ENCODE results near the gene CRACDL.

CRACDL gene

GRCh38 chr2:98775146-98775986 is 160.7 kb downstream of the CRACDL start:
- peaks cover 5% of the 10 kb centered on the region; the same call in 1 of the 2 replicates for H3K4me1 ChIP-seq (ENCODE audit: insufficient read depth, low read length)

DNA sequence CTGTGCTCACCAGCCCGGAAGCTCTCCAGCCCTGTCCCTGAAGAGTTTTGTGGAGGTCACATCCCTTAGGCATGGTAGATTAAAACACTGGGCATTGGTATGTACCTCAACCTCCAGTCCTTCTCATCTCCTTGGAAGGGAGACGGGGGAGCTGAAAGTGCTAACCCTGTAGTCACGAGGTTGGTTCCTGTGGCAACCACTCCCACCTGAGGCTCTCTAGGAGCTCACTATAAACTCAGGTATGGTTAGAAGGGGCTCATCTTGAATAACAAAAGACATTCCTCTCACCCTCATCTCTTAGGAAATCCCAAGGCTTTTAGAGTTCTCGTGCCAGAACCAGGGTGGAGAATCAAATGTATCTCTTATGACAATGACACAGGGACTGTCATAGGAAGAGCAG is 162.1 kb downstream of the CRACDL start:
- no peaks in the 10 kb centered on the region; the same call in 1 of the 2 replicates for H3K27me3 ChIP-seq (ENCODE audit: insufficient read depth, low read length)
- H3K4me3 ChIP-seq (ENCODE audit: low read length): no peak overlapping the region
- peaks cover 5% of the 10 kb centered on the region; the same call in 1 of the 2 replicates for H3K4me1 ChIP-seq (ENCODE audit: insufficient read depth, low read length)
- no peak overlapping the region for H3K9ac ChIP-seq (ENCODE audit: low read depth, low read length)
- H3K36me3 ChIP-seq (ENCODE audit: insufficient read depth, low read depth, low read length): no peaks in the 10 kb centered on the region
- H3K27ac ChIP-seq (ENCODE audit: low read length): no peak overlapping the region
- no peaks in the 10 kb centered on the region for H3K9me3 ChIP-seq (ENCODE audit: insufficient read depth, low read depth, low read length)

More at GRCh38 chr2:98775146-98775986, 160.7 kb downstream of the CRACDL start:
- H3K27ac ChIP-seq (ENCODE audit: low read length): no peak overlapping the region
- H3K9ac ChIP-seq (ENCODE audit: low read depth, low read length): no peak overlapping the region
- no peaks in the 10 kb centered on the region for H3K9me3 ChIP-seq (ENCODE audit: insufficient read depth, low read depth, low read length)
- H3K36me3 ChIP-seq (ENCODE audit: insufficient read depth, low read depth, low read length): no peaks in the 10 kb centered on the region
- H3K27me3 ChIP-seq (ENCODE audit: insufficient read depth, low read length): no peaks in the 10 kb centered on the region; the same call in 1 of the 2 replicates
- no peak overlapping the region for H3K4me3 ChIP-seq (ENCODE audit: low read length)

DNA sequence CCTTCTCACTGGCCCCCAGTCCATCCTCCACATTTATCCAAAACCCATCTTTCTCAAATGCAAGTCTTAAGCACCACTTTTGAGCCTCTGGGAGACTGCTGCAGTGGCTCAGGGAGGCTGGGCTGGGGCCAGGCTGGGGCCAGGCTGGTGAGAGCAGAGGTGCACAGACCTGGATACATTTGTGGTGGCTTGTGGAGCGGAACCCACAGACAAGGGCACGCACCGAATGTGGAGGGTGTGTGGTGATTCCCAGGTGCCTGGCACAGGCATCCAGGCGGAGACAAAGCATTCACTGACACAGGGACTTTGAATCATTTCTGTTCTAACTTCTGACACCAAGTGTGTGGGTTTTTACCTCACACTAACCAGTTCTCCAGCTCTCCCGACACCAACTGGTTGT is 162.9 kb downstream of the CRACDL start:
- Histone ChIP-seq H3K27me3 (ENCODE audit: insufficient read depth, low read length) (no peaks in the 10 kb centered on the region; the same call in 1 of the 2 replicates), H3K36me3 (ENCODE audit: insufficient read depth, low read depth, low read length) (no peaks in the 10 kb centered on the region), H3K9me3 (ENCODE audit: insufficient read depth, low read depth, low read length) (no peaks in the 10 kb centered on the region), H3K4me3 (ENCODE audit: low read length) (no peak overlapping the region), H3K4me1 (ENCODE audit: insufficient read depth, low read length) (peaks cover 5% of the 10 kb centered on the region; the same call in 1 of the 2 replicates), H3K27ac (ENCODE audit: low read length) (no peak overlapping the region), H3K9ac (ENCODE audit: low read depth, low read length) (no peak overlapping the region)

GRCh38 chr2:98772536-98772935 is 163.5 kb downstream of the CRACDL start:
- Histone ChIP-seq H3K36me3 (ENCODE audit: insufficient read depth, low read depth, low read length) (no peaks in the 10 kb centered on the region), H3K27ac (ENCODE audit: low read length) (no peak overlapping the region), H3K4me3 (ENCODE audit: low read length) (no peak overlapping the region), H3K9me3 (ENCODE audit: insufficient read depth, low read depth, low read length) (no peaks in the 10 kb centered on the region), H3K9ac (ENCODE audit: low read depth, low read length) (no peak overlapping the region), H3K27me3 (ENCODE audit: insufficient read depth, low read length) (no peaks in the 10 kb centered on the region; the same call in 1 of the 2 replicates), H3K4me1 (ENCODE audit: insufficient read depth, low read length) (peaks cover 5% of the 10 kb centered on the region; the same call in 1 of the 2 replicates)

DNA sequence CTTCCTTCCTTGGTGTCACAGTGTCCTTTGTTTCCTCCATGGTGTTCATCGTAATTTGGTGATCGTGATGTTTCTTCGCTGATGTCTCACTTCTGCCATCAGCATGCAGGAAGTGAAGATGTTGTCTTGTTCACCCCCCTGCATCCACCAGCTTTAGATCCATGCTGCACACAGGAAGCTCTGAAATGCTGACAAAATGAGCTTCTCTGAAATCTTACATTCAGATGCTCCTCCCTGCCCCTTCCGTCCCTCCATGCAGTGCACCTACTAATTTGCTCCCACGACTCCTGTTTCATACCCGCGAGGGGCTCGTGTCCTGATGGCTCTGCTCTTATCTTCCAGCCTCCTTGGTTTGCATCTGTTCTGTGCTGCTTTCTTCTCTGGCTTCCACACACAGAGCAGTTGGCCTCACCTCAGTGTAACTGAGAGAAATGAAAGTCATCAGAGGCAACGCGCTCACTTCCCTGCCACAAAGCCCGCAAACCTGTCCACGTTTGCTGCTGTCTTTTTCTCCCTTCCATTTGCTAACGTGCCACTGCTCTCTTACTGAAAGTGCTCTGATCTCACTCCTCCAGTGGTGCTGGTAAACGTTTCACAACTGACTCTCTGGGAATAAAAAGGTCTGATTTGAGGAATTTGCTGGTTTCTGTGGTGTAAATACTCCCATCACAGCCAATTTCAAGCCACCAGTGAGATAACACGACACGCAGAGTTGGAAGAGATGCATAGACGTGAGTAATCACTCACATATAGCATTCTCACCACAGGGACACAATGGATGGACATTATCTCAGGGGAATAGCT is 164.1 kb downstream of the CRACDL start:
- Histone ChIP-seq H3K4me3 (ENCODE audit: low read length) (no peak overlapping the region), H3K36me3 (ENCODE audit: insufficient read depth, low read depth, low read length) (no peaks in the 10 kb centered on the region), H3K27ac (ENCODE audit: low read length) (no peak overlapping the region), H3K27me3 (ENCODE audit: insufficient read depth, low read length) (no peaks in the 10 kb centered on the region; the same call in 1 of the 2 replicates), H3K4me1 (ENCODE audit: insufficient read depth, low read length) (peaks cover 5% of the 10 kb centered on the region; the same call in 1 of the 2 replicates), H3K9me3 (ENCODE audit: insufficient read depth, low read depth, low read length) (no peaks in the 10 kb centered on the region), H3K9ac (ENCODE audit: low read depth, low read length) (no peak overlapping the region)

DNA sequence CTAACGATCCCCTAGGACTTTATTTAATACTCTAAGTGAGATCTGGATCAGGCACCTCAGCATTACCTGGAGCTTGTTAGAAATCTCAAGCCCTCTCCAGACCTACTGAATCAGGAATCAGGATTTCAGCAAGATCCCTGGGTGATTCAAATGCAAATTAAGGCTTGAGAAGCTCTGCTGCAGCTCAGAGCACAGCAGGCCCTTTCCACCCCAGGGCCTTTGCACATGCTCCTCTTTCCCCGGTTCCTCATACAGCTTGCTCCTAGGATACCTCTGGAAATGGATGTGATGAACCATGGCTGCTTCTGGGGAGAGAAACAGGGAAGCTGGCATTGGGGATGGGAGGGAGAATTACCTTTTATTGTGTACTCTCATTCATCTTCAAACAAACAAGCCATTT is 164.8 kb downstream of the CRACDL start:
- no peak overlapping the region for H3K9ac ChIP-seq (ENCODE audit: low read depth, low read length)
- no peaks in the 10 kb centered on the region for H3K36me3 ChIP-seq (ENCODE audit: insufficient read depth, low read depth, low read length)
- H3K9me3 ChIP-seq (ENCODE audit: insufficient read depth, low read depth, low read length): no peaks in the 10 kb centered on the region
- no peak overlapping the region for H3K4me3 ChIP-seq (ENCODE audit: low read length)
- no peaks in the 10 kb centered on the region; the same call in 1 of the 2 replicates for H3K27me3 ChIP-seq (ENCODE audit: insufficient read depth, low read length)
- peaks cover 5% of the 10 kb centered on the region; the same call in 1 of the 2 replicates for H3K4me1 ChIP-seq (ENCODE audit: insufficient read depth, low read length)
- no peak overlapping the region for H3K27ac ChIP-seq (ENCODE audit: low read length)

DNA sequence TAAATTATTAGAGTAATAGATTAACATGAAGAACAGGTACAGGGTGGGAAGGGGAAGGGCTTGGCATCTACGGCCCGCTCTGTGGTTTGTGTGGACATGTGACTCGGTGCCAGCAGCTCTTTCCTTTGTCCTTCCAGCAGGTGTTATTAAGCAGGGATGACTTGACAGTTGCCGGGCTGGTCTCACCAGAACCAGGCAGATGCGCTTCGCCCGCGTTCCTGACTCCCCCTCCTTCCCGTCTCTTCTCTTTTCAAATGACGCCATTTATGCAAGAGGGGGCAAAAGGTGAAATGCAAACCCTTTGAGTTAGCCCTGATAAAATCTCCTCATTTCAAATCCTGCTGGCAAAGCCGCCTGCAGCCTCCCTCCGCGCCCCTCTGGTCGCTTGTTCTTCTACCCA is 166.2 kb downstream of the CRACDL start:
- H3K27me3 ChIP-seq (ENCODE audit: insufficient read depth, low read length): no peaks in the 10 kb centered on the region

DNA sequence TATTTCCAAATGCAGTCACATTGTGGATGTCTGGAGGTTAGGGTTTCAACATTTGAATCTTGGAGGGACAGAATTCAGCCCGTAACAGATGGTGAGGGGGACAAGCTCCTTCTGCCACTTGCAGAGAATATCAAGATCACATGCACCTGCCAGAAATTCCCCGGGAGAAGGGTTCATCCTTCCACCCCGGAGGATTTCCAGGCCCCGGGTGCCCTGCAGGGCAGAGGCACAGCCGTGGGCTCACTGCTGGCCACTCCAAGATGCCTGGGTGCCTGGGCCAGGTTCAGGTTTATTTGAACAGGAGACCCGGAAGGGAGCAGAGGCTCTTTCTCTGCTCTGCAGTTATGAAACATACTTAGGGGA is 166.9 kb downstream of the CRACDL start:
- Histone ChIP-seq H3K9ac (ENCODE audit: low read depth, low read length) (no peak overlapping the region), H3K9me3 (ENCODE audit: insufficient read depth, low read depth, low read length) (no peaks in the 10 kb centered on the region), H3K27ac (ENCODE audit: low read length) (no peak overlapping the region), H3K4me1 (ENCODE audit: insufficient read depth, low read length) (peaks cover 4% of the 10 kb centered on the region; the same call in 1 of the 2 replicates), H3K27me3 (ENCODE audit: insufficient read depth, low read length) (no peaks in the 10 kb centered on the region), H3K4me3 (ENCODE audit: low read length) (no peak overlapping the region), H3K36me3 (ENCODE audit: insufficient read depth, low read depth, low read length) (no peaks in the 10 kb centered on the region)

More for the DNA sequence above, 166.2 kb downstream of the CRACDL start:
- H3K4me3 ChIP-seq (ENCODE audit: low read length): no peak overlapping the region
- H3K9me3 ChIP-seq (ENCODE audit: insufficient read depth, low read depth, low read length): no peaks in the 10 kb centered on the region
- H3K9ac ChIP-seq (ENCODE audit: low read depth, low read length): no peak overlapping the region
- H3K27ac ChIP-seq (ENCODE audit: low read length): no peak overlapping the region
- H3K36me3 ChIP-seq (ENCODE audit: insufficient read depth, low read depth, low read length): no peaks in the 10 kb centered on the region
- peaks cover 5% of the 10 kb centered on the region; the same call in 1 of the 2 replicates for H3K4me1 ChIP-seq (ENCODE audit: insufficient read depth, low read length)

- Histone ChIP-seq H3K27ac (ENCODE audit: low read length) (no peak overlapping the region), H3K36me3 (ENCODE audit: insufficient read depth, low read depth, low read length) (no peaks in the 10 kb centered on the region), H3K4me1 (ENCODE audit: insufficient read depth, low read length) (no peaks in the 10 kb centered on the region), H3K4me3 (ENCODE audit: low read length) (no peak overlapping the region), H3K9me3 (ENCODE audit: insufficient read depth, low read depth, low read length) (no peaks in the 10 kb centered on the region), H3K9ac (ENCODE audit: low read depth, low read length) (no peak overlapping the region), H3K27me3 (ENCODE audit: insufficient read depth, low read length) (no peaks in the 10 kb centered on the region)
Measured at GRCh38 chr2:98768384-98769113, 167.5 kb downstream of the CRACDL start.

DNA sequence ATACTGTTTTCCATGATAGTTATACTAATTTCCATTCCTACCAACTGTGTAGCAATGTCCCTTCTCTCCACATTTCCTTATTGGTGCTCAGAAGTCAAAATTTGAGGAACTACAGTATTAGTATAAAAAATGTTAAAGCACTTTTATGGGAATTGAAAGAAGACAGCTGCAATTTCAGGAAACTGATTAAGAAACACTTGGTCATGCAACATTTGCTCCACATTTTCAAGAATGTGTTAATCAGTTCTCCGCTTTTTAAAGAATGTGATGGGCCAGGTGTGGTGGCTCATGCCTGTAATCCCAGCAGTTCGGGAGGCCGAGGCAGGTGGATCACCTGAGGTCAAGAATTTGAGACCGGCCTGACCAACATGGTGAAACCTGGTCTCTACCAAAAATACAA is 171.5 kb downstream of the CRACDL start:
- no peak overlapping the region for H3K27ac ChIP-seq (ENCODE audit: low read length)
- no peaks in the 10 kb centered on the region for H3K27me3 ChIP-seq (ENCODE audit: insufficient read depth, low read length)
- H3K9me3 ChIP-seq (ENCODE audit: insufficient read depth, low read depth, low read length): no peaks in the 10 kb centered on the region
- no peaks in the 10 kb centered on the region for H3K4me1 ChIP-seq (ENCODE audit: insufficient read depth, low read length)
- no peaks in the 10 kb centered on the region for H3K36me3 ChIP-seq (ENCODE audit: insufficient read depth, low read depth, low read length)
- H3K9ac ChIP-seq (ENCODE audit: low read depth, low read length): no peak overlapping the region
- no peak overlapping the region for H3K4me3 ChIP-seq (ENCODE audit: low read length)

GRCh38 chr2:98763209-98763951 is 172.6 kb downstream of the CRACDL start:
- Histone ChIP-seq H3K4me3 (ENCODE audit: low read length) (no peak overlapping the region), H3K9me3 (ENCODE audit: insufficient read depth, low read depth, low read length) (no peaks in the 10 kb centered on the region), H3K27me3 (ENCODE audit: insufficient read depth, low read length) (no peaks in the 10 kb centered on the region), H3K27ac (ENCODE audit: low read length) (no peak overlapping the region), H3K4me1 (ENCODE audit: insufficient read depth, low read length) (no peaks in the 10 kb centered on the region), H3K36me3 (ENCODE audit: insufficient read depth, low read depth, low read length) (no peaks in the 10 kb centered on the region), H3K9ac (ENCODE audit: low read depth, low read length) (no peak overlapping the region)

Data from iPS-20b (cell line).